CD4-positive, alpha-beta T cell (primary cell): ENCODE results near the gene SH3RF3. TPM values are rescaled to one million over a fixed set of nuclear protein-coding genes. Genes with fewer than 3 reads are reported as not detected.

Experiments
- ATAC-seq: fragments of 200-7000 bp; cut with Tn5 transposase; one replicate; pipeline ENCODE4 v1.10.0; 2022; ENCODE audit warnings: mild to moderate bottlenecking; ENCODE audit not compliant: poor library complexity
- CTCF ChIA-PET: fragments of 350-600 bp; sonication (Branson Sonifier 250); formaldehyde crosslinking; loops from one replicate; lab custom pipeline; 2021; ENCODE audit warnings: antibody characterized with exemption, inconsistent platforms; lab: Charles Lee
- POLR2A ChIA-PET: fragments of 350-600 bp; sonication (Branson Sonifier 250); formaldehyde crosslinking; loops from one replicate; lab custom pipeline; 2021; ENCODE audit warnings: antibody characterized with exemption, inconsistent platforms; lab: Charles Lee
- DNase-seq, 14 experiments: peaks; one replicate each; pipeline ENCODE4 v3.0.0-alpha.2; 2013 to 2020; ENCODE audit warnings: mixed read lengths in 2 of 14
- H3K27ac ChIP-seq, 2 donors: one replicate each; pipeline versions ENCODE4 v1.5.1 to v1.7.0; 2013; ENCODE audit warnings: low read length in 2 of 2, low read depth in 1 of 2, mild to moderate bottlenecking in 1 of 2
- H3K27me3 ChIP-seq, 2 experiments: 1 replicate in 1 of 2; 2 replicates in 1 of 2; pipeline versions ENCODE4 v1.6.1 to v1.7.0; 2013; ENCODE audit warnings: low read length in 2 of 2, control low read depth in 1 of 2, mild to moderate bottlenecking in 1 of 2, moderate library complexity in 1 of 2; ENCODE audit not compliant: insufficient read depth in 2 of 2, control insufficient read depth in 1 of 2
- H3K36me3 ChIP-seq: one replicate; pipeline ENCODE4 v1.6.1; 2013; ENCODE audit warnings: low read length, control low read depth; ENCODE audit not compliant: insufficient read depth
- H3K4me1 ChIP-seq: one replicate; pipeline ENCODE4 v1.6.1; 2013; ENCODE audit warnings: low read length, control low read depth; ENCODE audit not compliant: insufficient read depth
- H3K4me3 ChIP-seq: one replicate; pipeline ENCODE4 v1.5.1; 2013; ENCODE audit warnings: mild to moderate bottlenecking, low read length, moderate library complexity
- H3K9me3 ChIP-seq, 2 experiments: 1 replicate in 1 of 2; 2 replicates in 1 of 2; pipeline versions ENCODE4 v1.6.1 to v1.7.0; 2013; ENCODE audit warnings: low read length in 2 of 2, mild to moderate bottlenecking in 2 of 2, control low read depth in 1 of 2, moderate library complexity in 1 of 2; ENCODE audit not compliant: control insufficient read depth in 1 of 2, insufficient read depth in 1 of 2
- H3K27ac Mint-ChIP-seq: one replicate; pipeline ENCODE4 v1.8.0; 2020; ENCODE audit warnings: mixed read lengths
- H3K27me3 Mint-ChIP-seq: one replicate; pipeline ENCODE4 v1.8.0; 2021; ENCODE audit warnings: mixed read lengths
- H3K36me3 Mint-ChIP-seq: one replicate; pipeline ENCODE4 v1.8.0; 2021; ENCODE audit warnings: low read depth, mixed read lengths
- H3K4me1 Mint-ChIP-seq: one replicate; pipeline ENCODE4 v1.8.0; 2021; ENCODE audit warnings: low read depth, mixed read lengths
- H3K4me3 Mint-ChIP-seq: one replicate; pipeline ENCODE4 v1.8.0; 2020; ENCODE audit warnings: mild to moderate bottlenecking, mixed read lengths
- H3K9me3 Mint-ChIP-seq: one replicate; pipeline ENCODE4 v1.8.0; 2020; ENCODE audit warnings: mixed read lengths
- CTCF ChIP-seq: fragments of 200-600 bp; IDR thresholded peaks from one replicate; pipeline ENCODE4 v1.8.0; 2022; ENCODE audit warnings: antibody characterized with exemption, mild to moderate bottlenecking
- intact Hi-C, 2 experiments: fragments of 100-400 bp; cut with DNase I in 1 of 2; cut with micrococcal nuclease in 1 of 2; formaldehyde crosslinking; loops; one replicate each; pipeline versions ENCODE4 v1.15.1 to v1.9.0; 2023 to 2025; cut with DNase I, micrococcal nuclease
- total RNA-seq, 174 experiments: library from RNA in 2 of 174; stranded (reverse) in 2 of 174; gene quantifications; one replicate each; pipeline ENCODE4 v1.2.3 and lab custom pipeline; 2021 to 2026

Gene SH3RF3
- total RNA-seq, 2 experiments from 2014 or later: 5.2 to 5.9 TPM

GRCh38 chr2:109419960-109420370 is 291.0 kb downstream of the SH3RF3 start:
- TF ChIP-seq CTCF: no peak
- H3K27ac ChIP-seq: no peak overlapping the region
- ATAC-seq: no peak
- H3K36me3 ChIP-seq: no peaks in the 10 kb centered on the region
- intact Hi-C loops: no loop called here
- ChIA-PET CTCF (no interaction called here), POLR2A (no interaction called here)
- no peaks in the 10 kb centered on the region for H3K4me1 Mint-ChIP-seq
- no peaks in the 10 kb centered on the region for H3K27me3 Mint-ChIP-seq
- no peaks in the 10 kb centered on the region for H3K4me1 ChIP-seq
- no peak overlapping the region for H3K4me3 ChIP-seq
- H3K9me3 ChIP-seq: no peaks in the 10 kb centered on the region
- peaks cover 8% of the 10 kb centered on the region for H3K36me3 Mint-ChIP-seq
- H3K4me3 Mint-ChIP-seq: no peak overlapping the region
- H3K27ac Mint-ChIP-seq: no peak overlapping the region
- no peaks in the 10 kb centered on the region for H3K27me3 ChIP-seq
- DNase-seq: no peak
- no peaks in the 10 kb centered on the region for H3K9me3 Mint-ChIP-seq

GRCh38 chr2:109421101-109421500 is 292.1 kb downstream of the SH3RF3 start:
- ATAC-seq (no peak), DNase-seq (no peak)
- no peak overlapping the region for H3K4me3 ChIP-seq
- no peaks in the 10 kb centered on the region for H3K9me3 ChIP-seq
- ChIA-PET POLR2A (no interaction called here), CTCF (no interaction called here)
- no peak overlapping the region for H3K27ac ChIP-seq
- Mint-ChIP-seq H3K4me1 (no peaks in the 10 kb centered on the region), H3K36me3 (peaks cover 8% of the 10 kb centered on the region), H3K4me3 (no peak overlapping the region), H3K27me3 (no peaks in the 10 kb centered on the region), H3K27ac (no peak overlapping the region), H3K9me3 (no peaks in the 10 kb centered on the region)
- intact Hi-C loops: no loop called here
- no peaks in the 10 kb centered on the region for H3K4me1 ChIP-seq
- H3K27me3 ChIP-seq: no peaks in the 10 kb centered on the region
- H3K36me3 ChIP-seq: no peaks in the 10 kb centered on the region
- no peak for TF ChIP-seq CTCF

- intact Hi-C loops: no loop called here
- H3K4me3 ChIP-seq: no peak overlapping the region
- POLR2A ChIA-PET: no interaction called here
- H3K36me3 Mint-ChIP-seq: peaks cover 8% of the 10 kb centered on the region
- H3K4me1 ChIP-seq: no peaks in the 10 kb centered on the region
- H3K4me1 Mint-ChIP-seq: no peaks in the 10 kb centered on the region
- no peaks in the 10 kb centered on the region for H3K36me3 ChIP-seq
- H3K4me3 Mint-ChIP-seq: no peak overlapping the region
- TF ChIP-seq CTCF: no peak
- H3K27me3 ChIP-seq: no peaks in the 10 kb centered on the region
- CTCF ChIA-PET: no interaction called here
- no peaks in the 10 kb centered on the region for H3K9me3 ChIP-seq
- no peaks in the 10 kb centered on the region for H3K9me3 Mint-ChIP-seq
- ATAC-seq: no peak
- DNase-seq: no peak
- no peak overlapping the region for H3K27ac ChIP-seq
- no peaks in the 10 kb centered on the region for H3K27me3 Mint-ChIP-seq
- H3K27ac Mint-ChIP-seq: no peak overlapping the region
These were observed 292.6 kb downstream of the SH3RF3 start for GRCh38 chr2:109421642-109422041.
